HepG2 (cell line): ENCODE measurements around the gene PITHD1. TPM values are rescaled to one million over a fixed set of nuclear protein-coding genes. Genes with fewer than 3 reads are reported as not detected.

ENCODE experiments used
- ATAC-seq: fragments of 200-7000 bp; cut with Tn5 transposase; 3 replicates; pipeline ENCODE4 v1.9.1; 2020; ENCODE audit warnings: mild to moderate bottlenecking, moderate library complexity
- BruUV-seq: library from RNA; stranded (reverse); fragments of 400-500 nt; replicated peaks from 2 replicates; lab custom pipeline; 2021; lab: Mats Ljungman, UMichigan
- CTCF ChIA-PET: fragments of 300-600 bp; formaldehyde crosslinking; extraction: SDS; loops from one replicate; lab custom pipeline; 2021; ENCODE audit warnings: low total read pairs, inconsistent platforms, low intra/inter-chr PET ratio; lab: Yijun Ruan, JAX
- POLR2A ChIA-PET: fragments of 350-600 bp; sonication (Branson Sonifier 250); formaldehyde crosslinking; loops from one replicate; lab custom pipeline; 2020; ENCODE audit warnings: antibody characterized with exemption, inconsistent platforms; lab: Yijun Ruan, JAX
- DNase-seq: peaks from one replicate; pipeline ENCODE4 v3.0.0-alpha.2; 2015; ENCODE audit warnings: low spot score
- FAIRE-seq: peaks from 3 replicates; lab custom pipeline; 2011; peaks lifted over from hg19 to GRCh38; lab: Jason Lieb, UNC
- H2AFZ ChIP-seq: one replicate; pipeline ENCODE4 v1.6.1; 2011; ENCODE audit warnings: low read length, inconsistent platforms
- H3K27ac ChIP-seq: fragments of 300-600 bp; 3 replicates; pipeline ENCODE4 v1.8.0; 2011; ENCODE audit warnings: mixed run types, mild to moderate bottlenecking, mixed read lengths, low read length, inconsistent platforms; ENCODE audit not compliant: insufficient read depth; ENCODE audit errors: extremely low read length
- H3K27me3 ChIP-seq, 2 experiments: fragments of 200-600 bp in 1 of 2; 2 replicates in 1 of 2; 3 replicates in 1 of 2; pipeline versions ENCODE4 v1.6.0 to v1.8.0; 2011; ENCODE audit warnings: low read length in 2 of 2, mild to moderate bottlenecking in 2 of 2, moderate library complexity in 2 of 2, inconsistent platforms in 1 of 2; ENCODE audit not compliant: insufficient read depth in 2 of 2, control insufficient read depth in 1 of 2
- H3K36me3 ChIP-seq, 2 experiments: fragments of 200-600 bp in 1 of 2; replicated peaks in 1 of 2; 2 replicates in 1 of 2; 3 replicates in 1 of 2; pipeline versions ENCODE4 v1.5.1 to v1.8.0; 2011; ENCODE audit warnings: low read length in 2 of 2, inconsistent platforms in 1 of 2; ENCODE audit not compliant: insufficient read depth in 2 of 2, control insufficient read depth in 1 of 2
- H3K4me1 ChIP-seq: 2 replicates; pipeline ENCODE4 v1.5.1; 2012; ENCODE audit warnings: low read length, inconsistent platforms; ENCODE audit not compliant: insufficient read depth
- H3K4me2 ChIP-seq: 2 replicates; pipeline ENCODE4 v1.6.0; 2011; ENCODE audit warnings: low read depth, low read length, inconsistent platforms
- H3K4me3 ChIP-seq, 3 experiments: fragments of 200-600 bp in 1 of 3; sonication (generic), shearing (Covaris generic) in 1 of 3; replicated peaks in 1 of 3; 2 replicates each; pipeline ENCODE4 v1.5.1; 2011 to 2016; ENCODE audit warnings: low read length in 3 of 3, inconsistent platforms in 2 of 3, low read depth in 2 of 3, mild to moderate bottlenecking in 2 of 3, control low read depth in 1 of 3, mixed read lengths in 1 of 3; ENCODE audit not compliant: insufficient read depth in 1 of 3
- H3K79me2 ChIP-seq: one replicate; pipeline ENCODE4 v1.6.1; 2011; ENCODE audit warnings: low read length, inconsistent platforms; ENCODE audit not compliant: insufficient read depth
- H3K9ac ChIP-seq: 2 replicates; pipeline ENCODE4 v1.6.0; 2011; ENCODE audit warnings: mild to moderate bottlenecking, low read depth, low read length, inconsistent platforms; ENCODE audit not compliant: insufficient read depth
- H3K9me3 ChIP-seq: 2 replicates; pipeline ENCODE4 v1.5.1; 2012; ENCODE audit warnings: mild to moderate bottlenecking, low read length
- H4K20me1 ChIP-seq: 2 replicates; pipeline ENCODE4 v1.6.0; 2011; ENCODE audit warnings: inconsistent platforms, mild to moderate bottlenecking, low read length, moderate library complexity; ENCODE audit not compliant: insufficient read depth
- ATF1 ChIP-seq: IDR thresholded peaks from 2 replicates; pipeline ENCODE4 v1.6.1; 2016; ENCODE audit warnings: mild to moderate bottlenecking, control low read depth
- ATF7-NPFF ChIP-seq: sonication (generic); formaldehyde crosslinking; IDR thresholded peaks from 2 replicates; pipeline ENCODE4 v1.8.1; 2023; ENCODE audit warnings: mild to moderate bottlenecking, low read depth, missing genetic modification reagents, moderate library complexity
- CBX1 ChIP-seq: IDR thresholded peaks from one replicate; pipeline ENCODE4 v1.6.1; 2016; ENCODE audit warnings: antibody characterized with exemption, low read depth
- CREM ChIP-seq, 2 experiments: sonication (generic) in 1 of 2; formaldehyde crosslinking in 1 of 2; IDR thresholded peaks; 2 replicates each; pipeline versions ENCODE4 v1.4.0 to v1.6.1; 2016 to 2020; ENCODE audit warnings: antibody characterized with exemption in 1 of 2, mild to moderate bottlenecking in 1 of 2, missing genetic modification reagents in 1 of 2
- DMAP1 ChIP-seq: IDR thresholded peaks from 2 replicates; pipeline ENCODE4 v1.6.1; 2016
- ELF3 ChIP-seq: IDR thresholded peaks from 2 replicates; pipeline ENCODE4 v1.6.1; 2016; ENCODE audit warnings: missing genetic modification reagents, missing compliant biosample characterization
- NBN ChIP-seq: fragments of 450-650 bp; conservative IDR thresholded peaks from 2 replicates; pipeline ENCODE4 v1.6.1; 2017
- RAD51 ChIP-seq: fragments of 450-650 bp; IDR thresholded peaks from 2 replicates; pipeline ENCODE4 v1.6.1; 2016; ENCODE audit warnings: borderline replicate concordance
- SMC3 ChIP-seq: IDR thresholded peaks from 2 replicates; pipeline ENCODE4 v1.6.1; 2011; ENCODE audit warnings: low read length, improper control_type of control experiment
- TCF7 ChIP-seq: sonication (generic); IDR thresholded peaks from 2 replicates; pipeline ENCODE4 v1.6.1; 2016; ENCODE audit warnings: antibody characterized with exemption, low read depth
- ZNF124 ChIP-seq: sonication (generic); formaldehyde crosslinking; IDR thresholded peaks from 2 replicates; pipeline ENCODE4 v1.4.0; 2020; ENCODE audit warnings: missing genetic modification reagents
- ZNF589 ChIP-seq: sonication (generic); formaldehyde crosslinking; conservative IDR thresholded peaks from 2 replicates; pipeline ENCODE4 v1.8.0; 2022; ENCODE audit warnings: mild to moderate bottlenecking, moderate library complexity, missing genetic modification reagents
- ZSCAN22 ChIP-seq: sonication (generic); formaldehyde crosslinking; IDR thresholded peaks from 2 replicates; pipeline ENCODE4 v1.4.0; 2020; ENCODE audit warnings: mild to moderate bottlenecking, missing genetic modification reagents
- ZSCAN30 ChIP-seq: sonication (generic); formaldehyde crosslinking; IDR thresholded peaks from 2 replicates; pipeline ENCODE4 v1.5.0; 2020; ENCODE audit warnings: mild to moderate bottlenecking, missing genetic modification reagents
- WGBS: methylation state at CpG from one replicate; pipeline ENCODE4 v1.1.6; 2017; ENCODE audit warnings: low lambda C conversion rate; 5-methylcytosine and 5-hydroxymethylcytosine counted together
- in situ Hi-C: cut with HindIII; loops from 2 replicates; pipeline ENCODE4 v1.10.0; 2017; ENCODE audit warnings: low pct_unique_long_range_greater_than_20kb; ENCODE audit not compliant: extremely low pct_ligation_motif_present
- intact Hi-C: fragments of 100-400 bp; cut with micrococcal nuclease; formaldehyde crosslinking; loops from one replicate; pipeline ENCODE4 v1.10.0; 2022; ENCODE audit not compliant: unreplicated experiment
- polyA plus RNA-seq, 8 experiments: library from polyadenylated mRNA; depleted of rRNA in 3 of 8; stranded (reverse) in 7 of 8; unstranded in 1 of 8; fragments of >200 nt; fragmentation: Illumina TruSeq in 4 of 8; extraction: Trizol in 4 of 8; gene quantifications; 2 replicates each; pipeline versions ENCODE4 v1.2.1 to v1.2.3, GENCODE V29; 2011 to 2016; ENCODE audit warnings: low read depth in 4 of 8, missing spikeins in 1 of 8, mixed read lengths in 1 of 8; ENCODE audit not compliant: insufficient read depth in 1 of 8
- total RNA-seq, 5 experiments: library from RNA; depleted of rRNA; stranded (reverse); fragments of >200 nt; fragmentation: Illumina TruSeq; extraction: Trizol; gene quantifications; 2 replicates each; pipeline ENCODE4 v1.2.3, GENCODE V29; 2016; ENCODE audit warnings: low read depth in 1 of 5
- TF ChIP-seq, protein P1 (sequence below): IDR thresholded peaks from 2 replicates; pipeline ENCODE4 v1.6.1; 2016; ENCODE audit warnings: low read depth, missing genetic modification reagents, missing compliant biosample characterization
- TF ChIP-seq, protein P2 (sequence below): sonication (generic); formaldehyde crosslinking; IDR thresholded peaks from 2 replicates; pipeline ENCODE4 v1.4.0; 2020; ENCODE audit warnings: mild to moderate bottlenecking, missing genetic modification reagents, borderline replicate concordance
- TF ChIP-seq, protein P3 (sequence below): IDR thresholded peaks from 2 replicates; pipeline ENCODE4 v1.6.1; 2016; ENCODE audit warnings: mild to moderate bottlenecking

Gene PITHD1
- total and polyA plus RNA-seq, 2 of the 13 experiments (the other 11 are each of a cell fraction or from before 2014, with no cell fraction given) = 28.0 to 37.3 TPM

DNA sequence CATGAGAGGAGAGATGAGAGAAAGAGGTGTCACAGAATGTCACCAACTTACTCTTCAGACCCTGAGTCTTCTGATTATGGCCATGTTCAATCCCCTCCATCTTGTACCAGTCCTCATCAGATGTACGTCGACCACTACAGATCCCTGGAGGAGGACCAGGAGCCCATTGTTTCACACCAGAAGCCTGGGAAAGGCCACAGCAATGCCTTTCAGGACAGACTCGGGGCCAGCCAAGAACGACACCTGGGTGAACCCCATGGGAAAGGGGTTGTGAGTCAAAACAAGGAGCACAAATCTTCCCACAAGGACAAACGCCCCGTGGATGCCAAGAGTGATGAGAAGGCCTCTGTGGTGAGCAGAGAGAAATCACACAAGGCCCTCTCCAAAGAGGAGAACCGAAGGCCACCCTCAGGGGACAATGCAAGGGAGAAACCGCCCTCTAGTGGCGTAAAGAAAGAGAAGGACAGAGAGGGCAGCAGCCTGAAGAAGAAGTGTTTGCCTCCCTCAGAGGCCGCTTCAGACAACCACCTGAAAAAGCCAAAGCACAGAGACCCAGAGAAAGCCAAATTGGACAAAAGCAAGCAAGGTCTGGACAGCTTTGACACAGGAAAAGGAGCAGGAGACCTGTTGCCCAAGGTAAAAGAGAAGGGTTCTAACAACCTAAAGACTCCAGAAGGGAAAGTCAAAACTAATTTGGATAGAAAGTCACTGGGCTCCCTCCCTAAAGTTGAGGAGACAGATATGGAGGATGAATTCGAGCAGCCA is 27.0 kb upstream of the PITHD1 start:
- no peak overlapping the region for H3K4me3 ChIP-seq
- FAIRE-seq = peak; percentile 59
- no peak overlapping the region for H2AFZ ChIP-seq
- peaks cover 28% of the 10 kb centered on the region for H3K4me1 ChIP-seq
- CTCF ChIA-PET = interaction anchor here (0.6 to 1.2 kb wide), 2 partner anchors 34 to 60 kb away, joined by 3 to 5 read pairs; partner anchors contain the start of gene RPL11
- H3K27me3 ChIP-seq = no peaks in the 10 kb centered on the region
- no peaks in the 10 kb centered on the region; the same call in 1 of the 2 replicates for H4K20me1 ChIP-seq
- 48% methylated on average over 11 of the region's 11 CpGs for WGBS
- no peak overlapping the region for H3K27ac ChIP-seq
- in situ Hi-C loops = no loop called here
- H3K36me3 ChIP-seq = peaks cover 39 to 77% of the 10 kb centered on the region in 2 experiments
- H3K9ac ChIP-seq = no peak overlapping the region
- peak; percentile 67 for DNase-seq
- TSS peak; percentile 26 for BruUV-seq
- no peaks in the 10 kb centered on the region for H3K9me3 ChIP-seq
- H3K4me2 ChIP-seq = no peak overlapping the region
- POLR2A ChIA-PET = interaction anchor here (1.0 kb wide), 1 partner anchor 60 kb away, joined by 3 read pairs; the partner anchor contains the start of gene RPL11
- peak; percentile 97 for ATAC-seq
- intact Hi-C loops = loop anchor here (5.0 kb wide), 1 partner anchor 59 kb away; the partner anchor contains the start of gene RPL11
- H3K79me2 ChIP-seq = peaks cover 36% of the 10 kb centered on the region
- TF ChIP-seq, protein P1, sequence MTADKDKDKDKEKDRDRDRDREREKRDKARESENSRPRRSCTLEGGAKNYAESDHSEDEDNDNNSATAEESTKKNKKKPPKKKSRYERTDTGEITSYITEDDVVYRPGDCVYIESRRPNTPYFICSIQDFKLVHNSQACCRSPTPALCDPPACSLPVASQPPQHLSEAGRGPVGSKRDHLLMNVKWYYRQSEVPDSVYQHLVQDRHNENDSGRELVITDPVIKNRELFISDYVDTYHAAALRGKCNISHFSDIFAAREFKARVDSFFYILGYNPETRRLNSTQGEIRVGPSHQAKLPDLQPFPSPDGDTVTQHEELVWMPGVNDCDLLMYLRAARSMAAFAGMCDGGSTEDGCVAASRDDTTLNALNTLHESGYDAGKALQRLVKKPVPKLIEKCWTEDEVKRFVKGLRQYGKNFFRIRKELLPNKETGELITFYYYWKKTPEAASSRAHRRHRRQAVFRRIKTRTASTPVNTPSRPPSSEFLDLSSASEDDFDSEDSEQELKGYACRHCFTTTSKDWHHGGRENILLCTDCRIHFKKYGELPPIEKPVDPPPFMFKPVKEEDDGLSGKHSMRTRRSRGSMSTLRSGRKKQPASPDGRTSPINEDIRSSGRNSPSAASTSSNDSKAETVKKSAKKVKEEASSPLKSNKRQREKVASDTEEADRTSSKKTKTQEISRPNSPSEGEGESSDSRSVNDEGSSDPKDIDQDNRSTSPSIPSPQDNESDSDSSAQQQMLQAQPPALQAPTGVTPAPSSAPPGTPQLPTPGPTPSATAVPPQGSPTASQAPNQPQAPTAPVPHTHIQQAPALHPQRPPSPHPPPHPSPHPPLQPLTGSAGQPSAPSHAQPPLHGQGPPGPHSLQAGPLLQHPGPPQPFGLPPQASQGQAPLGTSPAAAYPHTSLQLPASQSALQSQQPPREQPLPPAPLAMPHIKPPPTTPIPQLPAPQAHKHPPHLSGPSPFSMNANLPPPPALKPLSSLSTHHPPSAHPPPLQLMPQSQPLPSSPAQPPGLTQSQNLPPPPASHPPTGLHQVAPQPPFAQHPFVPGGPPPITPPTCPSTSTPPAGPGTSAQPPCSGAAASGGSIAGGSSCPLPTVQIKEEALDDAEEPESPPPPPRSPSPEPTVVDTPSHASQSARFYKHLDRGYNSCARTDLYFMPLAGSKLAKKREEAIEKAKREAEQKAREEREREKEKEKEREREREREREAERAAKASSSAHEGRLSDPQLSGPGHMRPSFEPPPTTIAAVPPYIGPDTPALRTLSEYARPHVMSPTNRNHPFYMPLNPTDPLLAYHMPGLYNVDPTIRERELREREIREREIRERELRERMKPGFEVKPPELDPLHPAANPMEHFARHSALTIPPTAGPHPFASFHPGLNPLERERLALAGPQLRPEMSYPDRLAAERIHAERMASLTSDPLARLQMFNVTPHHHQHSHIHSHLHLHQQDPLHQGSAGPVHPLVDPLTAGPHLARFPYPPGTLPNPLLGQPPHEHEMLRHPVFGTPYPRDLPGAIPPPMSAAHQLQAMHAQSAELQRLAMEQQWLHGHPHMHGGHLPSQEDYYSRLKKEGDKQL (CRISPR knock-in tag) = no peak
- no peak for TF ChIP-seq CBX1
- TF ChIP-seq ZSCAN22 = no peak
- no peak for TF ChIP-seq TCF7
- no peak for TF ChIP-seq DMAP1 (CRISPR knock-in tag)
- no peak for TF ChIP-seq ZSCAN30
- TF ChIP-seq CREM (IDR thresholded peaks at IDR 0.05) = no peak
- no peak for TF ChIP-seq CREM (CRISPR knock-in tag; IDR thresholded peaks at IDR 0.05)
- peak; percentile 74 for TF ChIP-seq SMC3
- TF ChIP-seq, protein P2, sequence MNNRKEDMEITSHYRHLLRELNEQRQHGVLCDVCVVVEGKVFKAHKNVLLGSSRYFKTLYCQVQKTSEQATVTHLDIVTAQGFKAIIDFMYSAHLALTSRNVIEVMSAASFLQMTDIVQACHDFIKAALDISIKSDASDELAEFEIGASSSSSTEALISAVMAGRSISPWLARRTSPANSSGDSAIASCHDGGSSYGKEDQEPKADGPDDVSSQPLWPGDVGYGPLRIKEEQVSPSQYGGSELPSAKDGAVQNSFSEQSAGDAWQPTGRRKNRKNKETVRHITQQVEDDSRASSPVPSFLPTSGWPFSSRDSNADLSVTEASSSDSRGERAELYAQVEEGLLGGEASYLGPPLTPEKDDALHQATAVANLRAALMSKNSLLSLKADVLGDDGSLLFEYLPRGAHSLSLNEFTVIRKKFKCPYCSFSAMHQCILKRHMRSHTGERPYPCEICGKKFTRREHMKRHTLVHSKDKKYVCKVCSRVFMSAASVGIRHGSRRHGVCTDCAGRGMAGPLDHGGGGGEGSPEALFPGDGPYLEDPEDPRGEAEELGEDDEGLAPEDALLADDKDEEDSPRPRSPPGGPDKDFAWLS = no peak
- TF ChIP-seq ATF1 (CRISPR knock-in tag) = no peak
- no peak for TF ChIP-seq ZNF589 (CRISPR knock-in tag)
- TF ChIP-seq ZNF124 = no peak
- TF ChIP-seq ELF3 (CRISPR knock-in tag) = 0 out of 2 replicates have a peak, but pooled peaks have one; percentile 31
- TF ChIP-seq, protein P3, sequence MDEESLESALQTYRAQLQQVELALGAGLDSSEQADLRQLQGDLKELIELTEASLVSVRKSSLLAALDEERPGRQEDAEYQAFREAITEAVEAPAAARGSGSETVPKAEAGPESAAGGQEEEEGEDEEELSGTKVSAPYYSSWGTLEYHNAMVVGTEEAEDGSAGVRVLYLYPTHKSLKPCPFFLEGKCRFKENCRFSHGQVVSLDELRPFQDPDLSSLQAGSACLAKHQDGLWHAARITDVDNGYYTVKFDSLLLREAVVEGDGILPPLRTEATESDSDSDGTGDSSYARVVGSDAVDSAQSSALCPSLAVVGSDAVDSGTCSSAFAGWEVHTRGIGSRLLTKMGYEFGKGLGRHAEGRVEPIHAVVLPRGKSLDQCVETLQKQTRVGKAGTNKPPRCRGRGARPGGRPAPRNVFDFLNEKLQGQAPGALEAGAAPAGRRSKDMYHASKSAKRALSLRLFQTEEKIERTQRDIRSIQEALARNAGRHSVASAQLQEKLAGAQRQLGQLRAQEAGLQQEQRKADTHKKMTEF = peak; percentile 28; the same call in 1 of the 2 replicates
- no peak for TF ChIP-seq ATF7-NPFF (CRISPR knock-in tag)
- no peak for TF ChIP-seq RAD51
- no peak for TF ChIP-seq NBN
